DOHH2 (cell line): ENCODE results near the gene TMEM115.

Experiments
- CTCF ChIP-seq: fragments of 200-600 bp; sonication (generic); IDR thresholded peaks from one replicate; pipeline ENCODE4 v1.5.1; 2014; ENCODE audit warnings: antibody characterized with exemption, mild to moderate bottlenecking, low read depth, low read length; ENCODE audit not compliant: poor library complexity, severe bottlenecking
- EZH2phosphoT487 ChIP-seq: fragments of 200-600 bp; sonication (generic); IDR thresholded peaks from 2 replicates; pipeline ENCODE4 v1.6.1; 2017; ENCODE audit warnings: borderline replicate concordance, mild to moderate bottlenecking, antibody characterized with exemption, low read length, moderate library complexity, mixed read lengths

GRCh38 chr3:50369012-50369670 is 9.8 kb upstream of the TMEM115 start:
- TF ChIP-seq CTCF (no peak), EZH2phosphoT487 (no peak)
